GM19099 (cell line): ENCODE results near the gene FOXR1.

Experiments
- POLR2A ChIP-seq: IDR thresholded peaks from 3 replicates; pipeline ENCODE4 v1.6.1; 2011; ENCODE audit warnings: low read depth; ENCODE audit not compliant: insufficient read length; ENCODE audit errors: extremely low read depth

The FOXR1 gene

GRCh38 chr11:118973985-118974384 lies 2.4 kb downstream of the FOXR1 start:
- TF ChIP-seq POLR2A: no peak

- no peak for TF ChIP-seq POLR2A
These were observed 4.5 kb downstream of the FOXR1 start for GRCh38 chr11:118975771-118976709.

DNA sequence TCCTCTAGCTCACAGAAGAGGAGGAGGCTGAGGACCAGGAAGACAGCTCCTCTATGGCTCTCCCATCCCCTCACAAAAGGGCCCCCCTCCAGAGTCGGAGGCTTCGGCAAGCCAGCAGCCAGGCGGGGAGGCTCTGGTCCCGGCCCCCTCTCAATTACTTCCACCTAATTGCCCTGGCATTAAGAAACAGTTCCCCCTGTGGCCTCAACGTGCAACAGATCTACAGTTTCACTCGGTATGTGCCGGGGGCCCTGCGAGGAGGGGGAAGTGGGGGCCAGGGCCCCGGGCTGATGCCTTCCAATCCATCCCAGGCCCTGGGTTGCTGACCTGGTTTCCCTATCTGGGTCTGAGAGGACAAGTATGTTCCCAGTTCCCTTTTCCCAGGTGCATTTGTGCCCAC lies 7.9 kb downstream of the FOXR1 start:
- TF ChIP-seq POLR2A: no peak

DNA sequence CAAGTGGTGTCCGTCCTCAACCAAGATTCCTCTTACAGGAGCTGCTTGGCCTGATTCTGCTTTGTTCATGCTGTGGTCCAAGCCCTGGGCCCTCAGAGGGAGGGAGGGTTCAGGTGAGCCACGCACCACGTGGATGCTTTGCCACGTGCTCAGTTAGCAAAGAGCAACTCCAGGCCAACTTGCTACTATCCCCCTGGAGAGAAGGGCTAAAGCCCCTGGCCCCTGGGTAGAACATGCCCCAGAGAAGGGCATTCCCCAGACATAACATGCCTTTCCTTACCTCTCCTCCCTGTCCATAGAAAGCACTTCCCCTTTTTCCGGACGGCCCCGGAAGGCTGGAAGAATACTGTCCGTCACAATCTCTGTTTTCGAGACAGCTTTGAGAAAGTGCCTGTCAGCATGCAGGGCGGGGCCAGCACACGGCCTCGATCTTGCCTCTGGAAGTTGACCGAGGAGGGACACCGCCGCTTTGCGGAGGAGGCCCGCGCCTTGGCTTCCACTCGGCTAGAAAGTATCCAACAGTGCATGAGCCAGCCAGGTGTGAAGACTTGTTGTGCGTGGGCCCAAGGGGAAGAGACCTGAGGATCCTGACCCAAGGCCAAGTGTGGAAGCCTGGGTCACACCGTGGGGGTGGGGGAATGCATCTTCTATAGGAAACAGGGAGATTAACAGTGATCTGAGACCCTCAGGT lies 8.8 kb downstream of the FOXR1 start:
- TF ChIP-seq POLR2A: no peak

DNA sequence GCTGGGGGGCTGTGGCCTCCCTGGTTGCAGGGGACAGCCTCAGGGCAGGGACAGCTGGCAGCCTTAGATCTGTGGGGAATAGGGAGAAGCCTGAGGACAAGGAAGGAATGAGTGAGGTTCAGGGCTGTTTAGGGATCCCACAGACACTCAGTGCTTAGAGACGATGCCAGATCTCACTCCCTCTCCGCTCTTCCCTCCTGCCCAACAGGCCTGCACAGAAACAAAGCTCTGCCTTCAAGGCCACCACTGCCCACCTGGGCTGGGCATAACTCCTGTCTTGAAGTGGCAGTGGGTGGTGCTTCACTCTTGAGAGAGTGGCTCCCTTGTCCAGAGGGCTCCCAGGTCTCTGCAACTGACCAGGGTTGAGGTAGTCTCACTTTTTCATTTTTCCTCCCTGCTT lies 13.3 kb downstream of the FOXR1 start:
- no peak for TF ChIP-seq POLR2A

- no peak for TF ChIP-seq POLR2A
These were observed 16.7 kb downstream of the FOXR1 start for GRCh38 chr11:118988280-118988679.

DNA sequence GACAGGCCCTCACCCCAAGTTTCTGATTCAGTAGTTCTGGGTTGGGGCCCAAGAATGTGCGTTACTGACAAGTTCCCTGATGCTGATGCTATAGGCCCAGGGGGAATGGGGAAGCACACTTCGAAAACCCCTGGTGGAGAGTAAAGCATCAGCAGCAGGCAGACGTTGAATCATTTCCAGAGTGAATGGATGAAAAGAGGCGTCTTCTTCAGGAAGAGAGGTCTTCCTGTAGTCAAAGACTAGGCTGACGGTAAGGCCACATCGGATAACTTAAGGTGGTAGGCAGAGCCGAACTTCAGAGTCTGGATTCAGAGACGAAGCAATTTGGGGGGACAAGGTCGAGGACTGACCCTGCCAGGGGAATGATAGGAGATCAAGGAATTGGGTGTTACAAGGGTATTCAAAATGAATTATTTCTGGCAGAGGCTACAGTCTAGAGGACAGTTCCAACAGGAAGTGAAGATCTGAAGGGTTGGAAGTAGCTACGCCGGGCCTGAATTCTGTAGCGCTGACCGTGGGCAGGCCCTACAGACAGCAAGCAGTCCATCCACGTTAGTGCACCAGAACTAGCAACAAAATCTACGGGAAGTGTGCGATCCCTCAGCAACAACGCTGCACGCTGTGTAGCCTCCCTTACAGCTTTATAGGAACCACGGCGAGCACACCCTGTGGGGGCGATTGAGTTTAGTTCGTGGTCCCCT lies 25.5 kb downstream of the FOXR1 start:
- no peak for TF ChIP-seq POLR2A

- peak; percentile 95 for TF ChIP-seq POLR2A
These were observed 26.2 kb downstream of the FOXR1 start, which contains the start of gene CENATAC for GRCh38 chr11:118997627-118998387. Gene CENATAC, plus strand, starts transcription at chr11:118998138. Its CDS starts 60 bp downstream, at chr11:118998198.

GRCh38 chr11:118998388-118998717 lies 26.8 kb downstream of the FOXR1 start:
- no peak for TF ChIP-seq POLR2A

- no peak for TF ChIP-seq POLR2A
These were observed 27.3 kb downstream of the FOXR1 start for GRCh38 chr11:118998822-118999221.

- TF ChIP-seq POLR2A: no peak
These were observed 29.3 kb downstream of the FOXR1 start for GRCh38 chr11:119000906-119001305.

GRCh38 chr11:119006656-119007055 lies 35.1 kb downstream of the FOXR1 start:
- TF ChIP-seq POLR2A: no peak

DNA sequence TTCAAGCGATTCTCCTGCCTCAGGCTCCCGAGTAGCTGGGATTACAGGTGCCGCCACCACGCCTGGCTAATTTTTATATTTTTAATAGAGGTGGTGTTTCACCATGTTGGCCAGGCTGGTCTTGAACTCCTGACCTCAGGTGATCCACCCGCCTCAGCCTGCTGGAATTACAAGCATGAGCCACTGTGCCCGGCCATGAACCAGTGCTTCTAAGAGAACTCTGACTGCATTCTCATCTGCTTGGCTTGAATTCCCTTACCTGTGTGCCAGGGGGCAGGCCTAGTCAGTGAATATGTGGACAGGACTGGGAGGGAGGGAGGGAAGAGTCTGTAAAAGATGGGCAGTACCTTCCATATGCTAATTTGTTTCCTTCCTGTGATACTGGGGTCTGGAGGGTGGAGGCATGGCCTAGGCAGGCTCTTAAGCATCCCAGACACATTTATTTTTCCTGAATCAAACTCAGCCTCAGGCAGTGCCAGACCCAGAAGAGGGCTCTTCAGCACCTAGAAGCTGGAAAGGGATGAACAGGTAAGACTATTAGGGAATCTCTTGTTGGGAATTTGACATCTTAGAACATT lies 40.0 kb downstream of the FOXR1 start:
- no peak for TF ChIP-seq POLR2A

- no peak for TF ChIP-seq POLR2A
These were observed 41.1 kb downstream of the FOXR1 start for GRCh38 chr11:119012629-119013170.
